Measurements from ENCODE around the gene FKBP3.

DNA sequence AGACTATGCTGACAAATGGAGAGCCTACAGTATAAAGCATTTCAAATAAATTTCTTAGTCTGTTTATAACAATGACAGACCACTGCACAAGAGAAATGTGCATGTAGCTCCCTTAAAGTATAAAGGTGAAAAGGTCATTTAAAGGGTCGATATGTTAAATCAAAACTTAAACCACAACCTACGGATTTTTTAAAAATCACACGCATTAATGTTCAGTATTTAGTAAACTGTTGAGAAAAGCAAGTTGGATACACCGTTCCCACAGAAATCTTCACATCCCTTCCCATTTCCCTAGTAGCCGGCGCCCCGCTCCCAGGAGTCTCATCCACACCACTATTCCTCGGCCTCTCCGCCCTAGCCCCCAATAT is 614 bp downstream of the FKBP3 start:
- TF ChIP-seq, protein P1, sequence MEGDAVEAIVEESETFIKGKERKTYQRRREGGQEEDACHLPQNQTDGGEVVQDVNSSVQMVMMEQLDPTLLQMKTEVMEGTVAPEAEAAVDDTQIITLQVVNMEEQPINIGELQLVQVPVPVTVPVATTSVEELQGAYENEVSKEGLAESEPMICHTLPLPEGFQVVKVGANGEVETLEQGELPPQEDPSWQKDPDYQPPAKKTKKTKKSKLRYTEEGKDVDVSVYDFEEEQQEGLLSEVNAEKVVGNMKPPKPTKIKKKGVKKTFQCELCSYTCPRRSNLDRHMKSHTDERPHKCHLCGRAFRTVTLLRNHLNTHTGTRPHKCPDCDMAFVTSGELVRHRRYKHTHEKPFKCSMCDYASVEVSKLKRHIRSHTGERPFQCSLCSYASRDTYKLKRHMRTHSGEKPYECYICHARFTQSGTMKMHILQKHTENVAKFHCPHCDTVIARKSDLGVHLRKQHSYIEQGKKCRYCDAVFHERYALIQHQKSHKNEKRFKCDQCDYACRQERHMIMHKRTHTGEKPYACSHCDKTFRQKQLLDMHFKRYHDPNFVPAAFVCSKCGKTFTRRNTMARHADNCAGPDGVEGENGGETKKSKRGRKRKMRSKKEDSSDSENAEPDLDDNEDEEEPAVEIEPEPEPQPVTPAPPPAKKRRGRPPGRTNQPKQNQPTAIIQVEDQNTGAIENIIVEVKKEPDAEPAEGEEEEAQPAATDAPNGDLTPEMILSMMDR (IDR thresholded peaks at IDR 0.05) = no peak
- no peak for TF ChIP-seq POLR2A (IDR thresholded peaks at IDR 0.05)

Measured in Peyer's patch (tissue), 4 donors.